GM12892 (cell line): ENCODE measurements around the gene ATP1A3.

Experiments used
- POLR2A ChIP-seq: IDR thresholded peaks from 2 replicates; pipeline ENCODE4 v1.6.1; 2011; ENCODE audit warnings: low read depth, low read length, control low read depth
- POLR2AphosphoS5 ChIP-seq: IDR thresholded peaks from 2 replicates; pipeline ENCODE4 v1.6.1; 2011; ENCODE audit warnings: low read depth, low read length, control low read depth
- TAF1 ChIP-seq: IDR thresholded peaks from 2 replicates; pipeline ENCODE4 v1.6.1; 2011; ENCODE audit warnings: low read depth, mild to moderate bottlenecking, control low read depth, low read length, borderline replicate concordance

GRCh38 chr19:41924151-41925145, 69.6 kb downstream of the ATP1A3 start:
- TF ChIP-seq POLR2AphosphoS5 (no peak), POLR2A (no peak), TAF1 (no peak)
